Measurements from ENCODE around the gene ARMC9.

The ARMC9 gene

DNA sequence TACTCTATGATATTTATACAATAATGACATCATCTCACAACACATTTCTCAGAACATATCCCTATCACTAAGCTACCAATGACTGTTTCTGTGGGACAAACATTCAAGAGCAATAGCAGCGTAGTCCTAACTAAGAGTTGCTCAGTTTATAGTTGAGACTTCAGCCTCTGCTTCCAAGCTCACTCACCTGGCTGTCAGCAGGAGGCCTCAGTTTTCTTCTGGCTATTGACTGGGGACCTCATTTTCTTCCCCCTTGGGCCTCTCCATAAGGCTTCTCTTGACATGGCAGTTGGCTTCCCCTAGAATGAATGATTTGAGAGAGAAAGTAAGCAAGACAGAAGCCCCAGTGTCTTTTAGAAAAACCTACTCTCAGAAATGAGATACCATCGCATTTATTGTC is 85.9 kb downstream of the ARMC9 start:
- H3K4me3 ChIP-seq (ENCODE audit: control insufficient read depth, low read depth, low read length): no peak overlapping the region
- TF ChIP-seq, protein P1, sequence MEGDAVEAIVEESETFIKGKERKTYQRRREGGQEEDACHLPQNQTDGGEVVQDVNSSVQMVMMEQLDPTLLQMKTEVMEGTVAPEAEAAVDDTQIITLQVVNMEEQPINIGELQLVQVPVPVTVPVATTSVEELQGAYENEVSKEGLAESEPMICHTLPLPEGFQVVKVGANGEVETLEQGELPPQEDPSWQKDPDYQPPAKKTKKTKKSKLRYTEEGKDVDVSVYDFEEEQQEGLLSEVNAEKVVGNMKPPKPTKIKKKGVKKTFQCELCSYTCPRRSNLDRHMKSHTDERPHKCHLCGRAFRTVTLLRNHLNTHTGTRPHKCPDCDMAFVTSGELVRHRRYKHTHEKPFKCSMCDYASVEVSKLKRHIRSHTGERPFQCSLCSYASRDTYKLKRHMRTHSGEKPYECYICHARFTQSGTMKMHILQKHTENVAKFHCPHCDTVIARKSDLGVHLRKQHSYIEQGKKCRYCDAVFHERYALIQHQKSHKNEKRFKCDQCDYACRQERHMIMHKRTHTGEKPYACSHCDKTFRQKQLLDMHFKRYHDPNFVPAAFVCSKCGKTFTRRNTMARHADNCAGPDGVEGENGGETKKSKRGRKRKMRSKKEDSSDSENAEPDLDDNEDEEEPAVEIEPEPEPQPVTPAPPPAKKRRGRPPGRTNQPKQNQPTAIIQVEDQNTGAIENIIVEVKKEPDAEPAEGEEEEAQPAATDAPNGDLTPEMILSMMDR (IDR thresholded peaks at IDR 0.05; ENCODE audit: control insufficient read depth, insufficient read depth, low read depth, low read length, missing control alignments): no peak
- no peak for DNase-seq (ENCODE audit: low read depth)

DNA sequence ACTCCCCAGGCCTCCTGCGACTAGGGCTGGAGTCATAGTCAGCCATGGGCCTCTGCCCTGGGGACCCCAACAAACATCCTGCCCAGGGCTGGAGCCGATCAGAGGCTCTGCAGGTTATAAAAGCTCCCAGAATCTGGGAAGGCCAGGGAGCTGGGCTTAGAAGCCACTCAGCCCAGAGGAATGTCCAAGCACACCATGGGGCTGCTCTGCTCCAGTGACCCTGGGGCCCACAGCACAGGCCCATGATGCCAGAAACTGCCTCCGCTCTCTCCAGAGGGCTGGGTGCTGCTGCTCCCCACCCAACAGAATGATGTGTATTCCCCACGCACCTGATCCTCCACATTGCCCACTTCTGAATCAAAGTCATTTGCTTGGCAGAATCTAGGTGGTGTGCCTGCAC is 88.5 kb downstream of the ARMC9 start:
- TF ChIP-seq, protein P1 (IDR thresholded peaks at IDR 0.05; ENCODE audit: control insufficient read depth, insufficient read depth, low read depth, low read length, missing control alignments): no peak
- H3K4me3 ChIP-seq (ENCODE audit: control insufficient read depth, low read depth, low read length): no peak overlapping the region
- no peak for DNase-seq (ENCODE audit: low read depth)

DNA sequence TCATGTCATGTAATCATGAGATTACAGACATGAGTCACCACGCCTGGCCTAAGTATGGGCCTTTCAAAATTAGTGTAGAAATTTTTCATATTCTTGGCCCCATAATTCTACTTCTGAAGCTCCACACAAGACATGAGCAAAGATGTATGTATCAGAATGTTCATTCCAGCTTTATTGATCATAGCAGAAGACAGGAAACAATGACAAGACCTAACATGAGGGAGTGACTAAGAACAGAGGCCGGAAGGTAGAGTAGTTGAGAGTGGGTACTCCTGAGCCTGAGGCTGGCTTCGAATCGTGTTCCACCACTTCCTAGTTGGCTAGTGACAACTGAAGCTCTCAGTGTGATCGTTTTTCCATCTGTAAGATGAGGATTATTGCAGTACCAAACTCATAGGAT is 89.3 kb downstream of the ARMC9 start:
- TF ChIP-seq, protein P1 (IDR thresholded peaks at IDR 0.05; ENCODE audit: control insufficient read depth, insufficient read depth, low read depth, low read length, missing control alignments): no peak
- DNase-seq (ENCODE audit: low read depth): no peak
- no peak overlapping the region for H3K4me3 ChIP-seq (ENCODE audit: control insufficient read depth, low read depth, low read length)

DNA sequence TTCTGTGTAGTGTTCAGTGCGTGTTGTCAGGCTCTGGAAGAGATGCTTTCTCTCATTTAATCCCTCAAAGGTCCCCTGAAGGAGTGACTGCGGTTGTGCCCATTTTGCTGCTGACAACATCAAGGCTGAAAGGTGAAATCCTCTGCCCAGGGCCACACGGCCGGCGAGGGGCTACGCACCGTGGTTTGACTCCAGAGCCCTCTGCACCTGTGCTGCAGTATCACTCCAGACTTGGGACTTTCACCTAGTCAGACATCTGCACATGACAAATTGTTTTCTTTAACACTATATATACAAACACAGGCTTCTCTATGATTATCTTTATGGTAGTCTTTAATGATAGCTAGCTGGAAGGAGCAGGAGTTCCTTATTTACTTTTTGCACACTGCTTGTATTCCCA is 90.2 kb downstream of the ARMC9 start:
- no peak for DNase-seq (ENCODE audit: low read depth)
- TF ChIP-seq, protein P1 (IDR thresholded peaks at IDR 0.05; ENCODE audit: control insufficient read depth, insufficient read depth, low read depth, low read length, missing control alignments): no peak
- H3K4me3 ChIP-seq (ENCODE audit: control insufficient read depth, low read depth, low read length): no peak overlapping the region

DNA sequence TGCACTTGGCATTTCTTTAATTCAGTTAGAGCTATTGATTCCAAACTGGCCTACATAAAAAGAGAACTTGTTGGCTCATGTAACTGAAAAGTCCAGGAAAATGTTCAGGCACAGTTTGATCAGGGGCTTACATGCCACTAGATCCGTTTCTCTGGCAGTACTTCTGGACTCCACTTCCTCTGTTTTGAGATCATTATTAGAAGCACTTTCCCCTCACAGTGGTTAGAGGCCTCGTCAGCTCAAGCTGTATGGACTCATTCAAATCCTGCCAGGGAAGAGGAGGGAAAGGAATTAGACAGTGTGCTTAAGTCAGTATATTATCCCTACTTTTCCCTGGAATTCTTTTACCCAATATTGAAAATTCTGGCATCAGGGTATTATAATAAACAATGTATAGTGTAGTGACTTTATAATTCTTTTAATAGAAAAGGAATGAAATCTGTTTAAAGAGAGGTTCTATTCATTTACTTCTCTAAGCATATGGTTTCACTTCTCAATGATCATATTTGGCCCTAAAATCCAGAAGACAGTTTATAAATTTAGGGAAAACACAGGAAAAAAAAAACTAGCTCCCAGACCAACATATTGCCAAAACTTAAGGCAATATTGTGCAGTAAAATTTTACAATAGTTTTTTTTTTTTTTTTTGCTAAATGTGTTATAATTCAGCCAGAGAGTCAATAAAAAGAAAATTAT is 92.0 kb downstream of the ARMC9 start:
- TF ChIP-seq, protein P1 (IDR thresholded peaks at IDR 0.05; ENCODE audit: control insufficient read depth, insufficient read depth, low read depth, low read length, missing control alignments): no peak
- no peak for DNase-seq (ENCODE audit: low read depth)
- no peak overlapping the region for H3K4me3 ChIP-seq (ENCODE audit: control insufficient read depth, low read depth, low read length)

DNA sequence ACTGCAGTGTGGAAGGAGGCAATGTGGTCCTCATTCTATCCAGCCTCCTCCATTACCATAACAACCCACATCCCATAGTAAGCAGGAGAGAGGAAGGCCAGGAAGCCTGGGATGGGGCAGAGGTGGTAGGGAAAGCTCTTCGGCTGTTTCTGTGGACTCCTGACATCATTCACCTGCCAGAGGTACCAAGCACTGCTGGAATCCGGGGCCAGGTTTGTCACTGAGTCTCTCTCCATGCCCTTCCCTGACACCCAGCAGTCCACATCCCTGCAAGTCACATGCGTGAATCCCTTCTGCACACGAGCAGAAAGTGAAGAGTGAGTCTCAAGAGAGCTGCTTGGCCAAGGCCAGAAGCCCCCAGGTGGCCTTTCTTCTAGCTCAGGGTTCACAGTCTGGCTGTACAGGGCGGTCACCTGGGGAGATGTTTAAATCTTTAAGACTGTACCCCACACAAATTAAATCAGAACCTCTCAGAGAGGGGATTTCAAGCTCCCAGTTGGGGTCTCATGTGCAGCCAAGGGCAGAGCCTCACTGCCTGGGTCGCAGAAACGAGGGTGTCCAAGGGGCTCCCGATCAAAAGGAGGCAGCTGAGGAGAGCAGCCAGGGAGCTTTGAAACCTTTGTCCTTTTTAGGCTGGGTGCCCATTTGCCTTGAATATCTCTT is 94.2 kb downstream of the ARMC9 start:
- TF ChIP-seq, protein P1 (IDR thresholded peaks at IDR 0.05; ENCODE audit: control insufficient read depth, insufficient read depth, low read depth, low read length, missing control alignments): no peak
- DNase-seq (ENCODE audit: low read depth): no peak
- H3K4me3 ChIP-seq (ENCODE audit: control insufficient read depth, low read depth, low read length): no peak overlapping the region
